Measurements from ENCODE around the gene ABCF3.
"Not testable (repeated sequence)": the region's sequence is repeated elsewhere in the genome, so short reads cannot be mapped to it uniquely, and the experiment has no call there.

- not testable (repeated sequence) for TF ChIP-seq CTCF (IDR thresholded peaks at IDR 0.05; ENCODE audit: insufficient read depth, low read length, poor library complexity, severe bottlenecking); EZH2phosphoT487 (conservative IDR thresholded peaks at IDR 0.05; ENCODE audit: low read length)
These were observed 23.4 kb upstream of the ABCF3 start for GRCh38 chr3:184162571-184163070.
